Cardiac septum (tissue), 1 donor: ENCODE data around the gene ST6GALNAC3. TPM values are rescaled to one million over a fixed set of nuclear protein-coding genes. Genes with fewer than 3 reads are reported as not detected.

ENCODE experiments used
- DNase-seq: peaks from one replicate; pipeline ENCODE4 v3.0.0-alpha.2; 2020; ENCODE audit warnings: low spot score
- intact Hi-C: fragments of 100-400 bp; cut with DNase I; formaldehyde crosslinking; loops from one replicate; pipeline ENCODE4 v1.14.0; 2022
- total RNA-seq: library from RNA; stranded (reverse); fragmentation: NEBNext Ultra II Directional; extraction: Animal tissue kit (Norgen Biotek cat#: 25700); gene quantifications from one replicate; pipeline ENCODE4 v1.2.1, GENCODE V29; 2021
- donor health status: DM: no; HTN: no; CAD: no.

ST6GALNAC3 gene
- total RNA-seq, 1 donor from 2014 or later = 4.1 TPM

DNA sequence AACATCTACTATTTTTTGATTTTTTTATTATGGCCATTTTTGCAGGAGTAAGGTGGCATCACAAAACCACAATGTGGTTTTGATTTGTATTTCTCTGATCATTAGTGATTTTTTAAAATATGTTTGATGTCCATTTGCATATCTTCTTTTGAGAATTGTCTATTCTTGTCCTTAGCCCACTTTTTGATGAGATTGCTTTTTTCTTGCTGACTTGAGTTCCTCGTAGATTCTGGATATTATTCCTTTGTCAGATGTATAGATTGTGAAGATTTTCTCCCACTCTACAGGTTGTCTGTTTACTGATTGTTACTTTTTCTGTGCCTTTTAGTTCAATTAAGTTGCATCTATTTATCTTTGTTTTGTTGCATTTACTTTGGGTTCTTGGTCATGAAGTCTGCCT, 375.7 kb downstream of the ST6GALNAC3 start:
- intact Hi-C loops = no loop called here
- no peak for DNase-seq

DNA sequence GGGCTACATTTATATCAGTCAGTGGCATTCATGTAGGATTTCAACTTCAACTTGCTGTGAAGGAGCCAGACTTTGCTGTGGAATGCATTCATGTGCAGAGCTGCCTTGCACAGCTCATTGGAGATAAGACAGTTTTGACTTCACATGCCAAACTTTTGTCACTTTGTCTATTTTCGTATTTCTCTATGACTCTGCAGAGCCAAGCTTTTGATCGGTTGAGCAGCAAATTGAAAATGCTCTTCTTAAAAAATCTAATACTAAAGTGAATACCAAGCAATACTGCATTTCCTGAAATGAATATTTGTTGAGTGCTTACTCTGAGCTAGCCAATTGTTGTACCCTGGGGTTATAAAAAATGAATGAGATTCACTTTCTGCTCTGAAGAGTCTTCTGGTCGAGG, 388.7 kb downstream of the ST6GALNAC3 start:
- intact Hi-C loops = no loop called here
- no peak for DNase-seq

DNA sequence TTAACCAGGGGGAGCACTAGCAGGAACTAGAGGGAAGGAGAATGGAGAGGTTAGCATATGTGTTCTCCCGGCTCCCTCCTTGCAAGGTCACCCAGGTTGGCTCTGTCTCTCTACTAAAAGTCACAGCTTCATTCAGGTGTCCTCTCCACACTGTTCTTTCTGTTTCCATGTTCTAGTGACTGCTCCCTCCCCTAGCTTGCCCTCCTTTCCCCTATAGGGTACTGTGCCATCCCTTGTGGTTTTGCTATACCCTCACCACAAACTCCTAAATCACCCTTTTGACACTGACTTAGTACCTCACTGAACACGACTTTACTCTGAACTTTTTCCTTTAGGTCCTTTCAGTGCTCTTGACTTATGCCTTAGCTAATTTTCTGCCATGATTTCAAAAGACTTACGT, 389.3 kb downstream of the ST6GALNAC3 start:
- intact Hi-C loops = no loop called here
- DNase-seq = no peak

DNA sequence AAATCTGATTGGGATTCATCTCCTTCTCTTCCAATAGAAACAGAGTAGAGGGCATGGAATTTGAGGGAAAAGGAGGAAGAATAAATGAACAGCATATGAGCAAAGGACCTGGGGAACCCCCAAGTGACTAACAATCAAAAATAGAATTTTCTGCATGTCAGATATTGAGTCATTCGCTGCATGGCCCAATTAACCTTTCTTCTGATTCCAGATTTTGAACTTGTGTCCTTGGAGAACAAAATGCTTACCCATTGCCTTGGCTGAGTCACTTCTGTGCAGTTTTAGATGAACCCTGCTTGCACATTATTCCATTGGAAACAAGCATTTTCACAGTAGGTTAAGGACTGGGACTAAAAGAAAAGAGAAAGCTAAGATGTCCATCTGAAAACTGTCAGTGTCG, 390.5 kb downstream of the ST6GALNAC3 start:
- intact Hi-C loops = no loop called here

DNA sequence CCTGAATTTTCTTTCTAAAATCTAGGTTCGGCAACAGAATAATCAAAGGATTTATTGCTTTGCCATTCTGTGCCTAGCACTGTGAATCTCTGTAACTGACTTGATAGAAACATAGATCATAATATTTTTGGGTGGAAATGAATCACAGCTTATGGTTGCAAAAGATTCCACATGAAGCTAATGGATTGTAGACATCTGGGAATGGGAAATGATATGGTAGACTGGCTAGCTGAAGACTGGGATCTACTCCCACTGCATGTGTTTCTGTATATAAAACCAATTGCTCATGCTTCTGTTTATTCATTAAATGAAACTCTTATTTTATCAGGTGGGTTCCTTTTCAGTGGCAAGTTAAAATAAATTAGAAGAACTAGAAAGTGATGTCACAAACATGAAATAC, 395.6 kb downstream of the ST6GALNAC3 start:
- DNase-seq = no peak
- intact Hi-C loops = no loop called here

More for the DNA sequence above, 390.5 kb downstream of the ST6GALNAC3 start:
- DNase-seq = no peak

DNA sequence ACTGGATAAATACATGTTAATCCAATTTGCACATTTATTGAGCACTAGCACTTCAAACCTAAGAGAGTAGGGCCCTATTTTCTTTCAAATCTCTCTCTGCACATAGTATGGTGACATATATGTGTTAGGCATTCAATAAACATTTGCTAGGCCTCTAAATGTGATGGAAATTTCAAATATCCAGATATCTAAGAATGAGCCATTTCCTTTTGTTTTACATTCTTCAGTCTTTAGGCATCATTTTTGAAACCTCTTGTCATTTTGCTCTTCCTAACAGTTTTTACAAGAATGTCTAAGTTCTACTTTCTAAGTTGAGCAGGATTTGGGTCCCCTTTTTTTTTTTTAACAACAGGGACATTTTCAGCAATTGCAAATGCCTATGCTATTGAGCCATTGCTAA, 397.0 kb downstream of the ST6GALNAC3 start:
- intact Hi-C loops = no loop called here
- DNase-seq = no peak

DNA sequence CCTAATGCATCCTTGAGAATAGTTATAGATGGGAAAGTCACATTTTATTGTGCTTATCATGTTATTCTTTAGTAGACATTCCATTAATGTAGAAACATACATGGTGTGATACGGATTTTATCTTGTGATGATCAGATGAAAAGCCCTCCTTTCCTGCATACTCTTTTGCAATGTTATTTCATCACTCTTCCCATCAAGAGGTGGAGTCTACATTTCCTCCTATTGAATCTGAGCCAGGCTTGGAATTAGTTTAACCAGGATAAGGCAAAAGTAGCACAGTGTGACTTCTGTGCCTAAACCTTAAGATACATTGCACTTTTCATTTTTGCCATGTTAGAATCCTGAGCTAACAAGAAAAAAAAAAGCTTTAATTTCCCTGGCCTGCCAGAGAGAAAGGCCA, 399.0 kb downstream of the ST6GALNAC3 start:
- intact Hi-C loops = no loop called here
- no peak for DNase-seq

DNA sequence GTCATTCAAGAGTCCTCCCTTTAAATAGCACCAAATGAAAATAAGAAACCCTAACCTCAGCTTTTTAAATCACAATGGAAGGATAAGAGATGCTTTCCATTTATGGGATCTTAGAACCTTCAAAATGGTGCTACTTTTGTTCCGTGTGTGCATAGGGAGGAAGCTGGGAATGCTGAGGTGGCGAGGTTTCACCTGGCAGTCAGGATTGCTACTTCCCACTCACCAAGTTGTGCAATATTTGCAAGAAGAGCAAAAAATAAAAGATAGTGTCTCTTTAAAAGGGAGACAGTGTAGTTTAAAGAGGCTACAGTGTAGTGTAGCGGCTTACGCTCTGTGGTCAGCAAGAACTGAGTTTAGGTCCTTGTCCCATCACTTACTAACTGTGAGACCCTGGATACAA, 400.4 kb downstream of the ST6GALNAC3 start:
- intact Hi-C loops = no loop called here

DNA sequence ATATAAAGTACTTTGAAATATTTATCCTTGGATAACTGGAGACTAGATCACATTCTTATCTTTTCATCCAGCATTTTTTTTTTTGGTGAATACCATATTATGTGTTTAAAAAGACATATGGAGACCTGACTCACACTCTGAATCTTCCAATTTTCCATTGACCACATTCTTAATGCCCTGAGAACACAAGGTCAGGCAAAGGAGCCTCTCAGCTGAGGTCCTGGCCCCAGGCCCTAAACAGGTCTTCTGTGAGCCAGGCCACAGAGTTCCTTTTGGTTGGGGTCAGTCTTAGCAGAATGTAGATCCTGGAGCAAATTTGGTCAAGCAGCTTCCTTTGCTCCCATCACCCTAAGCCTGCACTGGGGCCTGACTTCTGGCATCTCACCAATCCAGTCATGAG, 402.6 kb downstream of the ST6GALNAC3 start:
- DNase-seq = no peak
- intact Hi-C loops = no loop called here

More for the DNA sequence above, 400.4 kb downstream of the ST6GALNAC3 start:
- DNase-seq = no peak

DNA sequence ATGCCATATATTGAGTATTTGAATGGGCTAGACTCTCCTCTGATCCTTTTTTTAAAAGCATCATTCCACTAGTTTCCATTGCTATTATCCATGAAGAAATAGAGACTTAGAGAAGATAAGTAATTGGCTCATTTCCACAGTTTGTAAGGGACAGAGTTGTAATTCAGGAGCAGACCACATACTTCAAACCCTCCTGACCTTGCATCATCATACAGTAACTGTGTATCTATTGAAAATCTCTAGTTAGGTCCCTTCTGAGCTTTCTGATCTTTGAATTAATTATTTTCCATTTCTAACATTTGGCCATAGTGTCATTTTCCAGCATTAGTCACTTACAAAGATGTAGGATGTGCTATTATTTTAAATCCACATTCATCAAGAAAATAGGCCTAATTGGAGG, 406.3 kb downstream of the ST6GALNAC3 start:
- intact Hi-C loops = no loop called here
- no peak for DNase-seq

DNA sequence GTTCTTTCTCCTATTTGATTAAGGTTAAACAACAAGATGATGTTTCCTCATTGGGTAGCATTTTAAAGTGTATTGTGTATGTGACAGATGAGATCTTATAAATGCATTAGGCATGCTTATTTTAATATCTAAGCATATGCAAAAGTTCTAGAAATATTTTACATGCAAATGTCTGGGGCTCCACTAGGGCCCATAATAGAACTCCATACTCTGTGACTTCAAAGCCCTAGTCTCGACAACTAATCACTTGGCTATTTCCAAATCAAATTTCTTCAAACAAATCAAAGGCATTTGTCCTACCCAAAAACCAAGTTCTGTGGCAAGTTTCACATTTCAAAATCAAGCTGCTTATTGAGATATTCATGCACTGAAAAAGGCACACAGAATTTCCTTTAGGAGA, 407.1 kb downstream of the ST6GALNAC3 start:
- DNase-seq = no peak
- intact Hi-C loops = no loop called here

DNA sequence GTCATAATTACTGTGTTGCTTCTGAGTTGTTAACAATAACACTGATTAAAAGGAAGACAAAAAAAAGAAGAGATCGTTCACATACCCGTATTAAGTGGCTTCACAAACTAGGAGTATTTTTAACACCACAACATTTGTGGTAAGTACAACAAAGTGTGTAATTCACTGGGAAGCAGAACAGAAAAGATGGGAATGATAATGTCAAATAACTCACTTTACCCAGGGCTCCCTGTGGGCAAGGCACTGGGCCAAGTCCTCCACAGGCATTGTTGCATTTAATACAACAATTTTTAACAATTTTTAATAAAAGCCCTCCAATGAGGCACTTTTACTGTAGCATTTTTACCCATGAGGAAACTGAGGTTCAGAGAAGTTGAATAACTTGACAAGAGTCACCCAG, 407.7 kb downstream of the ST6GALNAC3 start:
- DNase-seq = no peak
- intact Hi-C loops = no loop called here

DNA sequence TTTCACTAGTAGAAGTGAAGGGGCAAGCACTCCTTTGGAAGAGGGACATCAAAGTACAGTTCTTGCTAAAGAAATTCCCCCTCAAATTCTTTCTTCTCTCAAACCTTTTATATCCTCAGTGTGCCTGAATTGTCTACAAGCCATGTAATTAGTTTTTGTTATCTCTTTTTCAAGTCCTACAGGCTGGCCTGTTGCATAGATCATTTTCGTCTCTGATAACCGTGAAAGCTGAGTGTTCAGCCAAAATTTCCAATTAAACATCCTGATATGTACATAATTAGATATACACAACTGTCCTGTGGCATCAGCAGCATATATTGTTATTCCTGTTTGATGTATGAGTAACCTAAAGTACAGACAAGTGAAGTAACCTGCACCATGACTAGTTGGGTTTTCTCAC, 417.2 kb downstream of the ST6GALNAC3 start:
- intact Hi-C loops = no loop called here
- no peak for DNase-seq

DNA sequence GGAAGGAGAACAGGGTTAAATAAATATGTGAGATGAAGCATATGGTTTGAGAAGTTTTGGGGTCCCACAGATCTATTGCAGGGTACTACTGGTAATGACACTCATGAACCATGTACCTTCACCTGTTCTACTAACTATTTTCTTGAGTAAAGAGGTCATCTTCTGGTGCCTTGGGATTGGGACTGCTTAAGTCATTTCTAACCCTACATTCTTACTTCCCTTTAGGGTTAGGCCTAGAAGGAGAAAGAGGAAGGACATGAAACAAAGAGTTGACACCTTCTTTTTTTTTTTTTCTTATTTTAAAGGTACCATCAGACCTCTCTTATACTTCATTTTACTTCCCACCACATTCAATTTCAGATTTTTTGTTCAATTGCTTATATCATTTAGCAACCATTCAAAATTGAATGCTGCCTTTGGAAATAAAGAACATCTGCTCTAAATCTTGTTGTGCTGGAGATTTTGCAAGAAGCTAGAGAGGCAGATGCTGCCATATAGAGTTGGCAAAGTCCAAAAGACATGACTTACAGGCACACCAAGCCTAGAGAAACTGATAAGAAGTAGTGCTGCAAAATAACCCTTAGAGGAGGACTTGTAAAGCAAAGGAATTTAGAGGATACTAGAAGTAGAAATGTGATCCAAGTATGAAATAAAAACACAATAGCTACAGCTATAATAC, 418.3 kb downstream of the ST6GALNAC3 start:
- no peak for DNase-seq
- intact Hi-C loops = no loop called here

DNA sequence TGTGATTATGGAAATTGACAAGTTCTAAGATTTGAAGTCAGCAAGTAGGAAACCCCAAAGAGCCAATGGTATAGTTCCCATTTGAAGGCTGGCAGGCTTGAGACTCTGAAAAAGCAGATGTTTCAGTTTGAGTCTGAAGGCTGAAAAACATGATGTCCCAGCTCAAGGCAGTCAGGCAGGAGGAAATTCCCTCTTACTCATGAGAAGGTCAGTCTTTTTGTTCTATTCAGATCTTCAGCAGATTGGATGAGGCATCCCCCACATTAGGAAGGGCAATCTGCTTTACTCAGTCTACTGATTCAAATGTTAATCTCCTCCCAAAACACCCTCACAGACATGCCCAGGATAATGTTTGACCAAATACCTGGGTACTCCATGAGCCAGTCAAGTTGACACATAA, 420.3 kb downstream of the ST6GALNAC3 start:
- intact Hi-C loops = no loop called here
- no peak for DNase-seq

DNA sequence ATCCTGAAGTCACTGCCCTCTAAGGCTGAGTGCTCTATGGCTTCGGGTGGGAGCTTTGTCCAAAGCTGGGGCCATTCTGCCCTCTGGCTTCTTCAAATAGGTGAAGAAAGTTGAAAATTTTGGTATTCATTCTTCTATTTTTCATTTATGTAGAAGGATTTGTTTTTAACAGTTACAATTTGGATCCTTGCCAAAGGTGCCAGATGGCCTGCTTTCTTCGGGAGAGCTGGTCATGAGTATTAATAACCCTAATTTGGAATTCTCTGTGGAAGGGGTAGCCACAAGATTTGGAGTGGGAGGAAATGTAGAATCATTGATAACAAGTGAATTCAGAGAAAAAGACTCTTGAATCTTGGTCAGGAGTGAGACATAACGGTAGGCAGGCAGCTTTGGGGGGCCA, 422.3 kb downstream of the ST6GALNAC3 start:
- DNase-seq = no peak
- intact Hi-C loops = no loop called here

DNA sequence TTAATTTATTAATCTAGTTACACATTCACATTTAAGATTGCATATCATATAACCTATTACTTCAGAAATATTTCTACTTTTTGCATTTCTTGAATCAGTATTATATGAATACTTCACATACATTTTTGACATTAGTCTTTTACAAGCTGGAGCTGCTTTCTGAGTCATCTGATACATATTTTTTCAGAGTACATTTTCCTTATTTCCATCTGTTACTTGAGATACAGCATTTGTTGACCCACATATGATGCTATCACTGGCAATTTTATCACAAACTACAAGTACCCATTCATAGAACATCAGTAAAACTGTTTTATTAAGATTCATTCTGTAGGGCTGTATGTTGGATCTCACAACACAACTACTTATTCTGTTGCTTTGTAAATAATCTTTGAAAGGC, 425.6 kb downstream of the ST6GALNAC3 start:
- intact Hi-C loops = no loop called here
- DNase-seq = no peak

DNA sequence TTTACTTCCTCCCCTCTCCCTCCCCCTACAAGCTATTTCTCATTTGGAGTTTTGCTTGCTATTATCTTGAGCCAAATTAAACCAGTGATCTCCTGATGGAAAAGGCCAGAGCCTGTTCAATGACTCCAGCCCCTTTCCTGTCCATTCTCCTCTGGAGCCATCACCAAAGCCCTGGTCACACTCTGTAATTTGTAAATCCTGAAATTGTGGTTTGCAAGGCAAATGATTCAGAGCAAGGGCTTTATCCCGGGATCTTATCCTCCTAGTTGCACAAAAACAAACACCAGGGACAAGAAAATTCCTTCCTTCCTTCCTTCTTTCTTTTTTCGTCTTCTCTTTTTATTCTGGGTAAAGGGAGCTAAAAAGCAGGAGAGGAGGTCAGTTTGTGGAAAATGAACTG, 426.6 kb downstream of the ST6GALNAC3 start:
- DNase-seq = no peak
- intact Hi-C loops = no loop called here

DNA sequence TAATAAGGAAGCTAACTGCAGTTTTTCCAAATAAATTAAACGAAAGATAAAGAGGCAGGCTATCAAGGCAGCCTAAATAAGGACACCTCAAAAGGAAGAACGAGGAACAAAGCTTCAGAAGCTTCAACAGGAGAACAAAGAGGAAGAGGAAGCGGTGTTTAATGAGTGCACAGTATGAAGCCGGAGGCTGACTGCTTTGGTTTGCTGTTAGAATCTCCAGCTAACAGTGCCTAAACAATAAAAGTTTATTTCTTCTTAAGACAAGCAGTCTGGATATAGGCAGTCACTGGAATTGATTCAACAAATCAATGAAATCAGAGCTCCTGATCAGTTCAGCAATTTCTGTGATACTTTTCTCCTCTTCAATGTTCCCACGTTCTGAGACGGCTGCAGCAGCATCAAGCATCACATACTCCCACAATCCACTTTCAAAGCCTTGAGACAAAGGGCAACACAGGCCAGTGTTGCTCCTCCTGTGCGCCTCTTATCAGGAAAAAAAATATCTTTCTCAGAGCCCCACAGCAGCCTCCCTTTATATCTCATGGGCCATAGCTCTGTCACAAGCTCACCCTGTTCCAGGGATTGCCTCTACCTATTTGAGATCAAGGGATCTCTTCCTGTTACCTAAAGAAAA, 427.2 kb downstream of the ST6GALNAC3 start:
- DNase-seq = no peak
- intact Hi-C loops = no loop called here

DNA sequence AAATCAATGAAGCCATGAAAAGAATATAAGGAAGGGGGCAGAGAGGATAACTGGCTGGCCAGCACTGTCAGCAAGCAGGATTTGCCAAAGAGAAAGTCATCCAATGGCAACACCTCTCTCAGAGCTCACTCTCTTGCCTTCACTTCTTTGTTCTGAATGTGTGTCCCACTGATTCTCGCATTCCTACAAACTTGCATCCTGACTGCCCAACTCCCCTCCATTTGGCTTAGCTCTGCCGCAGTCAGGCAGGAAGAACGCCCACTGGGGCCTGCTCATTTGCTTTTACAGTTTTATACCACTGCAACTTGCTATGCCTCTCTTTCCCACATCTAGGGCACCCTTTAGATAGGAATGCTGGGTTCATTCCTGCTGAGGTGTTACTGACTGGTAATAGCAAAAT, 428.6 kb downstream of the ST6GALNAC3 start:
- DNase-seq = no peak
- intact Hi-C loops = no loop called here

DNA sequence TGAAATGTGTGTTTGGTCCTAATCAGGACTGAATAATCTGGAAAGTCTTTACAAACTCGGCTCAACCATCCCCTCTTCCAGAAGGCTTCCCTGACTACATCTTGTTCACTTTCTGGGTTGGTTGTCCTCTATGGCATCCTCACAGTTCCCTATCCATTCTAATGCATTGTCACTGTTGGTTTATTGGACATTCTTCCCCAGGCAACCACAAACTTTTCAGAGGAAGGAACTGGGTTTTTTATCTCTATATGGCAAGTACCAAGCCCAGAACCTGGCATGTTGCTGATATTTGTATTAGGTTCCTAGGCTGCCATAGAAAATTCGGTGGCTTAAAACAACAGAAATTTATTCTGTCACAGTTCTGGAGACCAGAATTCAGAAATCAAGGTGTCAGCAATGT, 429.2 kb downstream of the ST6GALNAC3 start:
- no peak for DNase-seq
- intact Hi-C loops = no loop called here

DNA sequence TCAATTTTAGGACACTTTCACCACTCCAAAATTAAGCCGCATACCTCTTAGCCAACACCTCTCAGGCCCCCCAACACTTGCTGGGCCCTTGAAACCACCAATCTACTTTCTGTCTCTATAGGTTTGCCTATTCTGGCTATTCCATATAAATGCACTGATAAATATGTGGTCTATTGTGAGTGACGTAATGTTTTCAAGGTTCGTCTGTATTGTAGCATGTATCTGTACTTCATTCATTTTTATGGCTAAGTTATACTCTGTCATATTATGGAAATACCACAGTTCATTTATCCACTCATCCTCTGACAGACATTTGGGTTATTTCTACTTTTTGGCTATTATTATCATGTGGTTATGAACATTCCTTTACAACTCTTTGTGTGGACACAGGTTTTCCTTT, 432.8 kb downstream of the ST6GALNAC3 start:
- no peak for DNase-seq
- intact Hi-C loops = no loop called here
